Forelimb muscle (tissue), 1 donor: ENCODE results near the gene MYO1D. TPM values are rescaled to one million over a fixed set of nuclear protein-coding genes. Genes with fewer than 3 reads are reported as not detected.
"Not testable (repeated sequence)": the region's sequence is repeated elsewhere in the genome, so short reads cannot be mapped to it uniquely, and the experiment has no call there.

Source experiments
- DNase-seq: peaks from one replicate; pipeline ENCODE4 v3.0.0-alpha.2; 2013; ENCODE audit warnings: low read depth
- polyA plus RNA-seq: library from polyadenylated mRNA; unstranded; fragments of 120-200 nt; gene quantifications from one replicate; pipeline ENCODE4 v1.2.1, GENCODE V29; 2013; ENCODE audit not compliant: insufficient read length

Gene MYO1D
- polyA plus RNA-seq, 1 donor = 5.8 TPM

DNA sequence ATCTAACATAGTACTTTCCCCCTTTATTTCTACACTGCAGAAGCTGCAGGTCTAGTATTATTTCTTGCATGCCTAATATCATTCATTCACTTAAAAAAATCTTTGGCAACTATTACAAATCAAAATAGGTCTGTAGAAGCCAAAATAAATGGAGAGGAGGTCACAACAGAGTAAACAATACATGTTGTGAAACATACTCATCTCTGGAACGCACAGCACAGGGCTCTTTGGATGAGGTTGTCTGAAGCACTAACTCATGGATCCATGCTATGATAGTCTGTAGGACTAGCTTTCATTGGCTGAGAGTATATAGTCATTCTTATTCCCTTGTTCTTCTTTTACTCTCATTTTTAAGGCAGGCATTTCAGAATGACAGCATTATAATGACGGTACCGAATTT, 21.3 kb downstream of the MYO1D start:
- no peak for DNase-seq

- no peak for DNase-seq
Observed at GRCh38 chr17:32854832-32855389, 22.0 kb downstream of the MYO1D start.

DNA sequence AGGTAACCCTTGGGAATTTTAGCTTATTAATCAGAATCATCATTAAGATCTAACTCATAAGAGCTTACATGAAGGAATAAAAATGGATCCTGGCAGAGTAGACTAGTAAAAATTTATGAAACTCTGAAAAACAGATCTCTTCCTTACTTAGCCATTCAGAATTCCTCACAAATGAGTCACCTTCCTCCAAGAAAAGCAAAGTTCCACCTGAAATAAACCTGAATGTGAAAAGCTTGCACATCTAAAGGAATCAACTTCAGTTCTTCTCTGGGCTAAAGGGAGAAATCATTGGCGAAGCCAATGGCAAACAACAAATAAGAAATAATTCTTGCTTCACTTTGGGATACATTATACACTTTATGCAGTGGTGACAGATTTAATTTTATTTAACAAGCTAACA, 22.7 kb downstream of the MYO1D start:
- no peak for DNase-seq

- DNase-seq = no peak
Observed at GRCh38 chr17:32852811-32853210, 24.1 kb downstream of the MYO1D start.

GRCh38 chr17:32849879-32850278, 27.0 kb downstream of the MYO1D start:
- DNase-seq = no peak

- no peak for DNase-seq
Observed at GRCh38 chr17:32847977-32848376, 28.9 kb downstream of the MYO1D start.

GRCh38 chr17:32846143-32846542, 30.8 kb downstream of the MYO1D start:
- DNase-seq = no peak

- DNase-seq = no peak
Observed at GRCh38 chr17:32840241-32840640, 36.7 kb downstream of the MYO1D start.

GRCh38 chr17:32836527-32836926, 40.4 kb downstream of the MYO1D start:
- DNase-seq = no peak

DNA sequence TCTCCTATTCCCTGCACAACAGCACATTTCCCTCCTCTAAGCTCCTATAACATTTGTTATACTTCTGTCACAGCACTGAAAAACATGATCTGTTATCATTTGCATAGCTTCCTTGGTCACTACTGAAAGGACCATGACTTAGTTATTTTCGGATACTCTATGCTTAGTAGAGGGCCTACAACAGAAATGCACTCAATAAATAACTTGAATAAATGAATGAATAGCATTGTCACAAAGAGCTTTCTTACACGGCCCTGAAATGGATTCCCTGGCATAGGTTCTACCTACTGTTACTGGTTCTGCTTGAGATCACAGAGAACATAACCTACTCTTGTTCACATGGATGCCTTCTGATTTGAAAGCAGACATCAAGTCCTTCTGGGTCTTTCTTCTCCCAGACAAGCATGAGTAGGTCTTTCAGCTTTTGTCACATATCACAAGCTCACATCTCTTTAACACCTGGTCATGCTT, 41.6 kb downstream of the MYO1D start:
- DNase-seq = no peak

DNA sequence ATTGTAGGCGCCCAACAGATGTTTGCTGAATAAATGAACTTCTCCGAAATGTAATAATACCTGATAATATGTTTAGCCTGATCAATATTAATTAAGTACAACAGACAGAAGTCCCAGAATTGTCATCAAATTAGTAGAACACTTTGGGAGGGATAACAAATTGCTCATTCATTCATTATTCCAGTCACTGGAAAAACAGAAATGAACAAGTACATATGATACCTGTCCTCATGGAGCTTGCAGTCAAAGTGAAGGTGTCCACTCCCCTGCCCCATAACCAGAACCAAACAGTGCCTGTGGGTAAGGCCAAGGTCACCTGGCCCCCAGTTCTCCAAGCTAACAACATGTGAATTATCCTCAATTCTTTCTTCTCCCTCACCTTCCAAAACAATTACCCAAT, 42.8 kb downstream of the MYO1D start:
- DNase-seq = no peak

DNA sequence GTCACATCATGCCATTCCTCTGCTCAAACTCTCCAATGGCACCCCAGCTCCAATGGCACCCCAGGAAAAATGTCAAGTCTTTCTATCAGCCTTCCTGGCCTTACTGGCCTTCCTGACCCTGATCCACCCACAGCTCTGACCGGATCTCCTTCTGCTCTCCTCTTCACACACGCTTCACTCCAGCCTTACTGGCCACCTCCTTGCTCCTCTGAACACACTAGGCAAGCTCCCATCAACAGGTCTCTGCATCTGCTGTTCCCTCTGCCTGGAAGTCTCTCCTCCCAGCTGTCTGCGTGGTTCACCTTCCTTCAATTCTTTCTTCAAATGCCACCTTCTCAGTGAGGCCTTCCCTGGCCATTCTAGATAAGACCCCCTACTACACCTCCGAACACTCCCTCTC, 43.4 kb downstream of the MYO1D start:
- no peak for DNase-seq

DNA sequence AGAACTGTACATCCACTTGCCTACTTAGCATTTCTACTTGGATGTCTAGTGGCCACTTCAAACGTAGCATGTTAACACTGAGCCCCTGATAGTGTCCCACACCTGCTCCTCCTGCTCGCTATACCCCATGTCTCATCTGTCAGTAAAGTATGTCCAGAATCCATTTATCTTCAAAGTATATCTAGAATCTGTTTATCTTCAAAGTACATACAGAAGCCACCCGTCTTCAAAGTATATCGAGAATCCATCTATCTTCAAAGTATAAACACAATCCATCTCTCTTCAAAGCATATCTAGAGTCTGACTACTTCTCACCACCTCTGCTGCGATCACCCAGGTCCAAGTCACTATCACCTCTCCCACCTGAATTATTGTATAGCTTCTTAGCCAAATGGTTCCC, 43.8 kb downstream of the MYO1D start:
- DNase-seq = no peak

DNA sequence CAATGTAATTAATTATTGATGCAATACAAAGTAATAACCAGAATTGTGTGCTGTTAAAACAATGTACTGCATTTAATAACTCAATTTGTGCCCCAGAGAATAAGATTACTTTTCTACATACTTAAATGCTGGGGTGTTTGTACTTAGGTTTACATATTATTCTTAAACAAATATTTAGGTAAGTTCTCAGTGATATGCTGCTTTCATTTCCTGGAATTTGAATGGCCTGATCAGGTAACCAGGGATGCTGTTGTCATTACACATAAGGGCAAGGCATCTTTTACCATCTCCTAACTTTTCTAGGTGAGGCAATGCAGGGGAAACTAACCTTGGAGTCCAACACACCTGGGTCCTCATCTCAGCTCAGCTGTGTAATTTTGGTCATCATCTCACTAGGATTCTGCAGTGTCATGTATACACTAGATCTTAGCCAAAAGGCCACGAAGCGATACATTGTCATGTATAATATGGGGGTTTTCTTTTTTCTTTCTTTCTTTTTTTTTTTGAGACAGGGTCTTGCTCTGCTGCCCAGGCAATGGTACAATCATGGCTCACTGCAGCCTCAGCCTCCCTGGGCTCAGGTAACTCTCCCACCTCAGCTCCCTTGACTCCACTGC, 45.2 kb downstream of the MYO1D start:
- DNase-seq = no peak

- no peak for DNase-seq
Observed at GRCh38 chr17:32831223-32831622, 45.7 kb downstream of the MYO1D start.

DNA sequence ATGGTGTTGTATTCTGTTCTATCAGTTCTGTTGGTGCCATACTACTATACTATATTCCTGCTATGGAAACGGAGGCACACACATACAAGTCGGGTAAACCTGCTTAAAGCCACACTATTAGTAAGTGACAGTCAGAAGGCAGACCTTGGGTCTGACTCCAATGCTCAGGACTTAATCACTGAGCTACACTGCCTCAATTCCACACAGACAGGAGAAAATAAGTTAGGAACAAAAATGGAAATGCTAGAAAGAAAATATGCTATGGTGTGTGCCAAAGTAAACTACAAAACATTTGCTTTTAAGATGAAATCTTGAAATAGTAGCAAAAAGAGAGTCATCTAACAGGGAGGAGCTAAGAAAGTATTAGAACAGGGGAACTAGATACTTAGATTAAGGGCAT, 48.1 kb downstream of the MYO1D start:
- no peak for DNase-seq

GRCh38 chr17:32827227-32827626, 49.7 kb downstream of the MYO1D start:
- no peak for DNase-seq

- DNase-seq = no peak
Observed at GRCh38 chr17:32826076-32826475, 50.8 kb downstream of the MYO1D start.

GRCh38 chr17:32824334-32824733, 52.6 kb downstream of the MYO1D start:
- DNase-seq = no peak

DNA sequence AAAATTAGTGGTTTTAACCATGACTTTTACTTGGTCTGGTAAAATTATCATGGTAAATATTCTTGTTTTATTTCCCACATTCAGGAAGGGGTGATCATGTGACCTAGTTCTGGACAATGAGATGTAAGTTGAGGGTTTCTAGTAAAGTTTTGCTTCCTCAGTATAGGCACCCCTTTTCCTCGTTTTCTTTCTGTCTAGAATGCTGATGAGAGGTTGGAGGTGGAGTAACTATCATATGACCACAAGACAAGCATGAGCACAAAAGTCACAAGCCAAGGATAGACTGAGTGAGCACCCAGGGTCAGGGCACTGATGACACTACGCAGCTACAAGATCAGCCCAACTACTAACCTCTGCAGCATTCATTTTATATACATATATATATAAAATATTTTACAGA, 53.9 kb downstream of the MYO1D start:
- no peak for DNase-seq

DNA sequence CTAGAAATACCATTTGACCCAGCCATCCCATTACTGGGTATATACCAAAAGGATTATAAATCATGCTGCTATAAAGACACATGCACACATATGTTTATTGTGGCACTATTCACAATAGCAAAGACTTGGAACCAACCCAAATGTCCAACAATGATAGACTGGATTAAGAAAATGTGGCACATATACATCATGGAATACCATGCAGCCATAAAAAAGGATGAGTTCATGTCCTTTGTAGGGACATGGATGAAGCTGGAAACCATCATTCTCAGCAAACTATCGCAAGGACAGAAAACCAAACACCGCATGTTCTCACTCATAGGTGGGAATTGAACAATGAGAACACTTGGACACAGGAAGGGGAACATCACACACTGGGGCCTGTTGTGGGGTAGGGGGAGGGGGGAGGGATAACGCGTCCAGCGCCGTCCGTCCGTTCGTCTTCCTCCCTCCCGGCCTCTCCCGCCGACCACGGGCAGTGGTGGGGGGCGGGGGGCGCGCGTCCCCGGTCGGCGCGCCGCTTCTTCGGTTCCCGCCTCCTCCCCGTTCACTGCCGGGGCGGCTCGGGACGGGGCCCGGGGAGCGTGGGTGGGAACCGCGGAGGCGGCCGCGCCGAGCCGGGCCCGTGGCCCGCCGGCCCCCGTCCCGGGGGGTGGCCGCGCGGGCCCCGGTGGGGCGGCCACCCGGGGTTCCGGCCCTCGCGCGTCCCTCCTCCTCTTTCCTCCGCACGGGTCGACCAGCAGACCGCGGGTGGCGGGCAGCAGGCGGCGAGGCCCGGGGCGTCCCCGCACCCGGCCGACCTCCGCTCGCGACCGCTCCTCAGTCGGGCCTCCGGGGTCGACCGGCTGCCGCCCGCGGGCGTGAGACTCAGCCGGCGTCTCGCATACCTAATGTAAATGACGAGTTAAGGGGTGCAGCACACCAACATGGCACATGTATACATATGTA, 54.7 kb downstream of the MYO1D start:
- DNase-seq = not testable (repeated sequence)

- DNase-seq = no peak
Observed at GRCh38 chr17:32820440-32820839, 56.5 kb downstream of the MYO1D start.

DNA sequence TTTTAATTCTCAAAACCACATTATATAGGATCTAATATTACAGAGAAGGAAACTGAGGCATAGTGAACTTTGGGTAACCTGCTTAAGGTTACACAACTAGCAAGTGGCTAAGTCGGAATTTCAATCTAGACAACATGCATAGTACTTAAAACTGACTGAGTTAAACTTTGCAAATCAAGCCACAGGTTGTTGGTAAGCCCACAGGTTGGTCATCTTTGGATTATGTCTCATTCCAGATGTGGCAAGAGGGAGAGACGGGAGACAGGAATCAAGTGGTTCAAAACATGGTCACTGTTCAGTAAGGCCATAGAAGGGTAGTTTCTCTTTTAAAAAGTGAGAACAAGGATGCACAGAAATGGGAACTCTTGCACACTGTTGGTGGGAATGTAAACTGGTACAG, 57.1 kb downstream of the MYO1D start:
- DNase-seq = no peak
